Activated CD4-positive, alpha-beta memory T cell treated with anti-CD3 and anti-CD28 coated beads, Interleukin-2, amount 10 ng/mL, durations not matched to agents 7 days and 5 days (primary cell): ENCODE results near the gene EPB41L1. TPM values are rescaled to one million over a fixed set of nuclear protein-coding genes. Genes with fewer than 3 reads are reported as not detected.

ENCODE experiments used
- CTCF ChIA-PET: fragments of 350-600 bp; sonication (Branson Sonifier 250); formaldehyde crosslinking; loops from one replicate; lab custom pipeline; 2021; ENCODE audit warnings: antibody characterized with exemption, inconsistent platforms; lab: Charles Lee
- POLR2A ChIA-PET: fragments of 350-600 bp; sonication (Branson Sonifier 250); formaldehyde crosslinking; loops from one replicate; lab custom pipeline; 2021; ENCODE audit warnings: antibody characterized with exemption; lab: Charles Lee
- DNase-seq: peaks from one replicate; pipeline ENCODE4 v3.0.0-alpha.2; 2020
- H3K27ac Mint-ChIP-seq: one replicate; pipeline ENCODE4 v1.8.0; 2021; ENCODE audit warnings: mild to moderate bottlenecking, mixed read lengths
- H3K27me3 Mint-ChIP-seq: one replicate; pipeline ENCODE4 v1.8.0; 2021; ENCODE audit warnings: mixed read lengths
- H3K36me3 Mint-ChIP-seq: one replicate; pipeline ENCODE4 v1.8.0; 2021; ENCODE audit warnings: low read depth, mixed read lengths
- H3K4me1 Mint-ChIP-seq: one replicate; pipeline ENCODE4 v1.8.0; 2021; ENCODE audit warnings: mixed read lengths
- H3K4me3 Mint-ChIP-seq: one replicate; pipeline ENCODE4 v1.8.0; 2021; ENCODE audit warnings: mild to moderate bottlenecking, mixed read lengths
- H3K9me3 Mint-ChIP-seq: one replicate; pipeline ENCODE4 v1.8.0; 2021; ENCODE audit warnings: mixed read lengths
- total RNA-seq, 2 experiments: library from RNA; stranded (reverse); gene quantifications; one replicate each; pipeline ENCODE4 v1.2.3, GENCODE V29; 2021

The EPB41L1 gene
- total RNA-seq, 2 experiments from 2014 or later: 0.20 TPM; not detected in 1

GRCh38 chr20:36150489-36150846 is 4.1 kb upstream of the EPB41L1 start:
- CTCF ChIA-PET: no interaction called here
- DNase-seq: no peak
- peaks cover 2% of the 10 kb centered on the region for H3K4me1 Mint-ChIP-seq
- H3K27me3 Mint-ChIP-seq: peaks cover 31% of the 10 kb centered on the region
- POLR2A ChIA-PET: no interaction called here
- no peaks in the 10 kb centered on the region for H3K9me3 Mint-ChIP-seq
- no peak overlapping the region for H3K4me3 Mint-ChIP-seq
- H3K27ac Mint-ChIP-seq: no peak overlapping the region
- no peaks in the 10 kb centered on the region for H3K36me3 Mint-ChIP-seq

- CTCF ChIA-PET: no interaction called here
- Mint-ChIP-seq H3K4me3 (no peak overlapping the region), H3K36me3 (no peaks in the 10 kb centered on the region), H3K9me3 (no peaks in the 10 kb centered on the region), H3K4me1 (peaks cover 2% of the 10 kb centered on the region), H3K27me3 (peaks cover 32% of the 10 kb centered on the region), H3K27ac (no peak overlapping the region)
- DNase-seq: no peak
- POLR2A ChIA-PET: no interaction called here
Observed at GRCh38 chr20:36150847-36151539, 3.5 kb upstream of the EPB41L1 start.

- POLR2A ChIA-PET: no interaction called here
- H3K4me1 Mint-ChIP-seq: peaks cover 2% of the 10 kb centered on the region
- H3K9me3 Mint-ChIP-seq: no peaks in the 10 kb centered on the region
- H3K4me3 Mint-ChIP-seq: no peak overlapping the region
- peaks cover 35% of the 10 kb centered on the region for H3K27me3 Mint-ChIP-seq
- no peak overlapping the region for H3K27ac Mint-ChIP-seq
- no peaks in the 10 kb centered on the region for H3K36me3 Mint-ChIP-seq
- DNase-seq: no peak
- CTCF ChIA-PET: no interaction called here
Observed at GRCh38 chr20:36152261-36152660, 2.3 kb upstream of the EPB41L1 start.

- no peaks in the 10 kb centered on the region for H3K9me3 Mint-ChIP-seq
- DNase-seq: no peak
- no peak overlapping the region for H3K4me3 Mint-ChIP-seq
- no peaks in the 10 kb centered on the region for H3K36me3 Mint-ChIP-seq
- CTCF ChIA-PET: no interaction called here
- peaks cover 2% of the 10 kb centered on the region for H3K4me1 Mint-ChIP-seq
- POLR2A ChIA-PET: no interaction called here
- H3K27ac Mint-ChIP-seq: no peak overlapping the region
- peaks cover 37% of the 10 kb centered on the region for H3K27me3 Mint-ChIP-seq
Observed at GRCh38 chr20:36153204-36153603, 1.3 kb upstream of the EPB41L1 start.

GRCh38 chr20:36153736-36154699 is 522 bp upstream of the EPB41L1 start:
- Mint-ChIP-seq H3K9me3 (no peaks in the 10 kb centered on the region), H3K27ac (no peak overlapping the region), H3K4me3 (no peak overlapping the region), H3K27me3 (peaks cover 40% of the 10 kb centered on the region), H3K36me3 (no peaks in the 10 kb centered on the region), H3K4me1 (peaks cover 2% of the 10 kb centered on the region)
- POLR2A ChIA-PET: no interaction called here
- CTCF ChIA-PET: no interaction called here
- no peak for DNase-seq

GRCh38 chr20:36155629-36155971 is 1.1 kb downstream of the EPB41L1 start:
- peaks cover 2% of the 10 kb centered on the region for H3K4me1 Mint-ChIP-seq
- H3K9me3 Mint-ChIP-seq: no peaks in the 10 kb centered on the region
- H3K27me3 Mint-ChIP-seq: peaks cover 43% of the 10 kb centered on the region
- no peak overlapping the region for H3K27ac Mint-ChIP-seq
- H3K36me3 Mint-ChIP-seq: no peaks in the 10 kb centered on the region
- CTCF ChIA-PET: interaction anchor here (1.0 to 3.6 kb wide), 5 partner anchors 8 to 284 kb away, joined by 3 to 18 read pairs (median 3); no protein-coding TSS in a partner anchor
- POLR2A ChIA-PET: no interaction called here
- H3K4me3 Mint-ChIP-seq: no peak overlapping the region
- no peak for DNase-seq

GRCh38 chr20:36155991-36156390 is 1.5 kb downstream of the EPB41L1 start:
- H3K36me3 Mint-ChIP-seq: no peaks in the 10 kb centered on the region
- no peak for DNase-seq
- H3K4me1 Mint-ChIP-seq: peaks cover 2% of the 10 kb centered on the region
- no peak overlapping the region for H3K4me3 Mint-ChIP-seq
- no peaks in the 10 kb centered on the region for H3K9me3 Mint-ChIP-seq
- H3K27ac Mint-ChIP-seq: no peak overlapping the region
- H3K27me3 Mint-ChIP-seq: peaks cover 43% of the 10 kb centered on the region
- ChIA-PET CTCF (interaction anchor here (1.0 to 3.6 kb wide), 7 partner anchors 8 to 283 kb away, joined by 3 to 18 read pairs (median 4); no protein-coding TSS in a partner anchor), POLR2A (interaction anchor here (0.6 kb wide), 1 partner anchor 81 kb away, joined by 3 read pairs; no protein-coding TSS in a partner anchor)

GRCh38 chr20:36157610-36158009 is 3.1 kb downstream of the EPB41L1 start:
- POLR2A ChIA-PET: no interaction called here
- no peak overlapping the region for H3K4me3 Mint-ChIP-seq
- peaks cover 43% of the 10 kb centered on the region for H3K27me3 Mint-ChIP-seq

GRCh38 chr20:36158160-36158741 is 3.7 kb downstream of the EPB41L1 start:
- Mint-ChIP-seq H3K36me3 (no peaks in the 10 kb centered on the region), H3K27ac (no peak overlapping the region), H3K27me3 (peaks cover 37% of the 10 kb centered on the region), H3K9me3 (no peaks in the 10 kb centered on the region), H3K4me3 (no peak overlapping the region), H3K4me1 (peaks cover 2% of the 10 kb centered on the region)
- DNase-seq: no peak
- ChIA-PET POLR2A (no interaction called here), CTCF (interaction anchor here (0.8 to 3.6 kb wide), 6 partner anchors 20 to 334 kb away, joined by 3 to 18 read pairs (median 4); no protein-coding TSS in a partner anchor)

More at GRCh38 chr20:36157610-36158009, 3.1 kb downstream of the EPB41L1 start:
- Mint-ChIP-seq H3K36me3 (no peaks in the 10 kb centered on the region), H3K4me1 (peaks cover 2% of the 10 kb centered on the region), H3K9me3 (no peaks in the 10 kb centered on the region), H3K27ac (no peak overlapping the region)
- CTCF ChIA-PET: interaction anchor here (0.8 to 3.6 kb wide), 5 partner anchors 19 to 335 kb away, joined by 3 to 18 read pairs (median 5); no protein-coding TSS in a partner anchor
- no peak for DNase-seq

- Mint-ChIP-seq H3K27me3 (peaks cover 28% of the 10 kb centered on the region), H3K9me3 (no peaks in the 10 kb centered on the region), H3K4me1 (peaks cover 2% of the 10 kb centered on the region), H3K27ac (no peak overlapping the region), H3K36me3 (no peaks in the 10 kb centered on the region), H3K4me3 (no peak overlapping the region)
- no peak for DNase-seq
- ChIA-PET POLR2A (no interaction called here), CTCF (interaction anchor here (1.3 kb wide), 1 partner anchor 43 kb away, joined by 4 read pairs; no protein-coding TSS in a partner anchor)
Observed at GRCh38 chr20:36159833-36160232, 5.3 kb downstream of the EPB41L1 start.

GRCh38 chr20:36162272-36162966 is 7.9 kb downstream of the EPB41L1 start:
- Mint-ChIP-seq H3K27ac (no peak overlapping the region), H3K27me3 (peaks cover 14% of the 10 kb centered on the region), H3K9me3 (no peaks in the 10 kb centered on the region), H3K4me1 (no peaks in the 10 kb centered on the region), H3K4me3 (no peak overlapping the region), H3K36me3 (no peaks in the 10 kb centered on the region)
- ChIA-PET POLR2A (interaction anchor here (1.5 kb wide), 1 partner anchor 15 kb away, joined by 3 read pairs; no protein-coding TSS in a partner anchor), CTCF (no interaction called here)
- no peak for DNase-seq

GRCh38 chr20:36167902-36168503 is 13.5 kb downstream of the EPB41L1 start:
- no peak overlapping the region for H3K4me3 Mint-ChIP-seq
- H3K4me1 Mint-ChIP-seq: no peaks in the 10 kb centered on the region
- POLR2A ChIA-PET: no interaction called here
- H3K27ac Mint-ChIP-seq: no peak overlapping the region
- CTCF ChIA-PET: no interaction called here
- no peak for DNase-seq
- H3K36me3 Mint-ChIP-seq: no peaks in the 10 kb centered on the region
- H3K27me3 Mint-ChIP-seq: peaks cover 4% of the 10 kb centered on the region
- no peaks in the 10 kb centered on the region for H3K9me3 Mint-ChIP-seq
